ENCODE measurements around the gene ITK.

The ITK gene

DNA sequence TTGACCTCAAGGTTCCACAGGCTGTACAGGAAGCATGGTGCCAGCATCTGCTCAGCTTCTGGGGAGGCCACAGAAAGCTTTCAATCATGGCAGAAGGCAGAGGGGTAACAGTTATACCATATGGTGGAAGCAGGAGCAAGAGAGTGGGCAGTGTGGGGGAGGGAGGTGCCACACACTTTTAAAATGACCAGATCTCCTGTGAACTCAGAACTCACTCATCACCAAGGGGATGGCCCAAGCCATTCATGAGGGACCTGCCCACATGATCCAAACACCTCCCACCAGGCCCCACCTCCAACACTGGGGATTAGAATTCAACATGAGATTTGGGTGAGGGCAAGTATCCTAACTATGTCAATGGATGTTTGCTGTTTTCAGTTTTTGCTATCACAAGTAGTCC is 101.5 kb downstream of the ITK start:
- DNase-seq (ENCODE audit: insufficient read length, low spot score) (no peak), FAIRE-seq (no peak)
- TF ChIP-seq POLR2A (IDR thresholded peaks at IDR 0.05; ENCODE audit: low read depth, low read length) = no peak

DNA sequence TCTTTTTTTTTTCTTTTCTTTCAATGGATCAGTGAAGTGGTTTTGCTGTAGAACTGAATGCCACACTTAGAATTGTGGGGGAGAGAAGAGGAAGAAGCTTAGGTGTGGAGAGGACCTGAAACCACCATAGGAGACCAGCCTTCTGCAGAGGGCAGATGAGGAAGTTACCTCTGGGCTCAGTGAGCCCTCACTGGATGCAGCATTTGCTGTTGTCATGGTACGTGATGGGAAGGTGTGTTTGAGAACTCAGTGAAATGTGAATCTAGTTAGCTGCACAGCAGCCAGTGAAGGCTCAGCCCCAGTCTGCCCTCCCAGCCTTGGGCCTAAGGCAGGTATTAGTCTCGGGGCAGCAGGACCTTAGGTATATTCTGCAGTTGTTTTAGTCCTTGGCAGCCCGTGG is 102.8 kb downstream of the ITK start:
- FAIRE-seq (no peak), DNase-seq (ENCODE audit: insufficient read length, low spot score) (no peak)
- TF ChIP-seq POLR2A (IDR thresholded peaks at IDR 0.05; ENCODE audit: low read depth, low read length) = no peak

DNA sequence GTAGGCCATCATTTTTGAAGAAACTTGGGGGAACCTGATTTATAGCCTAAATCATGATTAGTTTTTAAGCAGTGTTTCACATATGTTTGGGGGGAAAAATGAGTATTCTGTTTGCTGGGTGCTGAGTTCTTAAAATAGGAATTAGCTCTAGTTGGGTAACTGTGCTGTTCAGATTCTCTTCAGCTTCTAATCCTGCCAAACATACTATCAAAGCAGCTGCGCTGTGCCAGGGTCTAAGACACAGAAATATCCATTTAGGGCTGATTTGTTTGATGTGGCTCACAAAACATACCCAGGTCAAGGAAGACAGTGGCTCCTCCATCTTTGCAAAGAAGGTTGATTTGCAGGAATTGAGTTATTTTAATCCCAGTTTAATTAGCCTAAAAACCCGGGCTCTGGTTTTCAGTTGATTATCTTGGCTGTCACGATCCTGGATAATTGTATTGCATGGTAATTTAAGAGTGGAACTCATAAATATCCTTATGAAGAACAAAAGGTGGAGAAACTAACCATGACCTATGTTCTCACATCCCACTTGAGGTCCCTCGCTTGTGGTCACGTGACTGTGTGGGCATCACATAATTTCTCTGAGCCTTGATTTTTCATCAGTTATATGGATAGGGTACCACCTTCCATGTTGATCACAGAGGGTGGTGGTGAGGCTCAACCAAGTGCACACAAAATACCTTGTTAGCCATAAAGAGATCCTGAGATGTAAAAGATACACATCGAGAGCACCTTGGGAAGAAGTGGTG is 104.0 kb downstream of the ITK start:
- DNase-seq (ENCODE audit: insufficient read length, low spot score) (no peak), FAIRE-seq (no peak)
- no peak for TF ChIP-seq POLR2A (IDR thresholded peaks at IDR 0.05; ENCODE audit: low read depth, low read length)

DNA sequence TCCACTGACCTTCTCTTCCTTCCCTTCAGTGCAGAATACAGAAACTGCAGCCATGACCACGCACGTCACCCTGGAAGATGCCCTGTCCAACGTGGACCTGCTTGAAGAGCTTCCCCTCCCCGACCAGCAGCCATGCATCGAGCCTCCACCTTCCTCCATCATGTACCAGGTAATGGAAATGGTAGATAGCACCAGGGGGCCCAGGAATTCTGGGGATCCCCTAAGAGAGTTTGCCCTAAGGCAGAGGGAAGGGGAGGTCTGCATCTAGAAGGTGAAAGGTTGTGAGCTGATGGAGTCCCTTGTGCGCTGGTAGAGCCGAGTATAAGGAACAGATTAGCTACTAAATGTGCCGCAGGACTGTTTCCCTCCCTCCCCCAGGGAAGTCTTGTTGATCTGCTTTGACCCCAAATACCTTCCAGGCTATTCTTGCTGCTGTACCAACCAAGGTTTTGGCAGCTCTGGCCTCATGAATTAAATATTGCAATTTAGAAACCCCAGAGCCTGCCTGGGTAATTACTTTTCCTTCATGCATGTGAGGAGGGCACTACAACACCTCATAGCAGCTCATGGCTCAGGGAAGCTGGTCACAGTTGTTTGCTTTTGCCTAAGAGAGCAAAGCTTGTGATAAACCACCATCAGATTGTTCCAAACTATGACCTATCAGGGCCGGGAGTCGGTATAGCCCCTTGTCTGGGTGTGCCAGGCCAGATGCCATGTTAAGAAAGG is 104.8 kb downstream of the ITK start:
- no peak for FAIRE-seq
- no peak for DNase-seq (ENCODE audit: insufficient read length, low spot score)
- TF ChIP-seq POLR2A (IDR thresholded peaks at IDR 0.05; ENCODE audit: low read depth, low read length) = no peak

DNA sequence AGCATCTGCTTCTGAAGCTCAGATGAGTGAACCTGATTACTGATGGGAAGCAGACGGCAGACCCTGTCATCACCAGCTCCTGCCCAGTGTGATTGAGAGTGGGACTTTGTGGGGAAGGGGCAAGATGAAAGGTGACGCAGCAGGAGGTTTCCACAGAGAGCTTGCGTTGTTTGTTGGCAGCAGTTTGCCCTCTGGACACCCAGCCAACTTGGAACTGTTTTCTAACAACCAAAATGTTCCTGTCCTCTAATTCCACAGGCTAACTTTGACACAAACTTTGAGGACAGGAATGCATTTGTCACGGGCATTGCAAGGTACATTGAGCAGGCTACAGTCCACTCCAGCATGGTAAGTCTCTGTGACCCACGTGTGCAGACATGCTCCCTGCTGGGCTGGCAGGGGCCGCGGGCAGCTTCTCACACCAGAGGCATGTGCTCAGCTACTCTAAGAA is 106.1 kb downstream of the ITK start:
- TF ChIP-seq POLR2A (IDR thresholded peaks at IDR 0.05; ENCODE audit: low read depth, low read length) = no peak
- FAIRE-seq (no peak), DNase-seq (ENCODE audit: insufficient read length, low spot score) (no peak)

DNA sequence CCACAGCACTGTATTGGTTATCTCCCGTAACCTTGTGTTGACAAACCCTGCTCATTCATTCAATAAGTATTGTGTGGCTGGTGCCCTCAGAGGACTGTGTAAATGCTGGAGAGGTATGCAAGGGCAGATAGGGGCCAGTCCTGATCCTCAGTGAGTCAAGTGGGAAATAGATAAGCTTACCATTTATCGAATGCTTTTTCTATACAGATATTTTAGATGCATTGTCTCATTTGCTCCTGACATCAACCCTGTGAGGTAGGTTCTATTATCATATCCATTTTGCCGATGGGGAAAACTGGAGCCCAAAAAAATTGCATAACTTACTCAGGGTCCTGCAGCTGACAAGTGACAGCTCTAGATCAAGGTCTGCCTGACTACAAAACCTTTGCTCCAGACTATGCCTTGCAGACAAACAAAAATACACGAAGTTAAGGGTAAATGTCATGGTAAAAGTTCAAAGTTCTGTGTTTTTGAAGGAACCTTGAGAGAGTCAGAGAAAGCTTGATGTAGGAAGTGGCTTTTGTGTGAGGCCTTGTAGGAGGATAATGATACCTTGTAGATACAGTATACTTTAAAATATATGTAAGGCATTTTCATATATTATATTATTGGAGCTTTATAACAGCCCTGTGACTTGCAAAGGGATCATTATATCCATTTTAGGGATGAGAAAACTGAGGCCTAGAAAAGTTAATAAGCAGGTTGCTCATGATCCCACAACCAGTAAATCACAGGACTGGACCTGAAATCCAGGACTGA is 107.9 kb downstream of the ITK start:
- DNase-seq (ENCODE audit: insufficient read length, low spot score) (no peak), FAIRE-seq (no peak)
- TF ChIP-seq POLR2A (IDR thresholded peaks at IDR 0.05; ENCODE audit: low read depth, low read length) = no peak

DNA sequence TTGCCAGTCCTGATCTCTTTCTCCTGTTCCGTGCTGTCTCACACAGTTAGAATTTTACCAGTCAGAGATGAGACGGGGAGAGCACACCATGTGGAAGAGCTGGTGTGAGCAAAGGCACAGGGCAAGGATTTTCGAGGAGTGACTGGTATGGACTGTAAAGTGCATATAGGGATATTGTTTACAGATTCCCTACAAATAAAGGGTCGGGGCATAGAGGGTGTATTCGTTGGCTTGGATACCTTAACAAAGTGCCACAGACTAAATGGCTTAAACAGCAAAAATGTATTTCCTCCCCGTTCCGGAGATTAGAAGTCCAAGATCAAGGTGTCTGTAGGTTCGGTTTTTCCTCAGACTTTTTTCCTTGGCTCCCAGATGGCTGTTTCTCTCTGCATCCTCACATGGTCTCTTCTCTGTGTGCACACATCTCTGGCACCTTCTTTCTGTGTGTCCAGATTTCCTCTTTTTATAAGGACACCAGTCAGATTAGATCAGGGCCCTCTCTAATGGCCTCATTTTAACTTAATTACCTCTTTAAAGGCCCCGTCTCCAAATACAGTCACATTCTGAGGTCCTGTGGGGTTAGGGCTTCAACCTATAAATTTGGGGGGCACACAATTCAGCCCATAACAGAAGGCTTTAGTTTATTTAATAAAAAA is 108.7 kb downstream of the ITK start:
- TF ChIP-seq POLR2A (IDR thresholded peaks at IDR 0.05; ENCODE audit: low read depth, low read length) = no peak
- DNase-seq (ENCODE audit: insufficient read length, low spot score) (no peak), FAIRE-seq (no peak)

DNA sequence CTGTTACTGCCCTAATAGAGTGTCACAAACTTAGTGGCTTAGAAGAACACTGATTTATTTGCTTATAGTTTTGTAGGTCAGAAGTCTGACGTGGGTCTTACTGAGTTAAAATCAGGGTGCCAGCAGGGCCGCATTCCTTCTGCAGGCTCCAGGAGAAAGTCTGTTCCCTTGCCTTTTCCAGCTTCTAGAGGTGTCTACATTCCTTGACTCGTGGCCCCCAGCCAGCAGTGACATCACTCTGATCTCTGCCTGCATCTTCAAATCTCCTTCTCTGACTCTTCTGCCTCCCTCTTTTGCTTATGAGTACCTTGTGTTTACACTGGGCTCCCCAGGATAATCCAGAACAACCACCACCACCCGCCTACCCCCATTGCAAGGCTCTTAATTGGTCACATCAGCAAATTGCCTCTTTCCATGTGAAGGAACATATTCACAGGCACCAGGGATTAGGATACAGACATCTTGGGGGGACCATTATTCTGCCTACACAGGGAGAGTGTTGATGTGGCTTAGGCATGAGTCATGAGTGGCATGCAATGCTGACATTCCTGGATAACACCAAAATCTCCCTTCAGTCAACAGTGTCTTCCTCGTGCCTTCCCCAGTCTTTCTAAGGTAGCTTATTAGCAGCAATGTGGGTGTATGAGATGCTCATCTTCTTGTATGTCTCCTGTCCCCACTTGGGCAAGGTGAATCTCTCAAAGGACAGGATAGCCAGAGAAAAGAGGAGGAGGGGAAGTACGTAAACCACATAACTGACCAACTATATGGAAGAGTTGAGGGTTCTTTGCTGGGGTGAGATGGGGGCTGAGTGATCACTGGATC is 109.7 kb downstream of the ITK start:
- FAIRE-seq (no peak), DNase-seq (ENCODE audit: insufficient read length, low spot score) (no peak)
- TF ChIP-seq POLR2A (IDR thresholded peaks at IDR 0.05; ENCODE audit: low read depth, low read length) = no peak

DNA sequence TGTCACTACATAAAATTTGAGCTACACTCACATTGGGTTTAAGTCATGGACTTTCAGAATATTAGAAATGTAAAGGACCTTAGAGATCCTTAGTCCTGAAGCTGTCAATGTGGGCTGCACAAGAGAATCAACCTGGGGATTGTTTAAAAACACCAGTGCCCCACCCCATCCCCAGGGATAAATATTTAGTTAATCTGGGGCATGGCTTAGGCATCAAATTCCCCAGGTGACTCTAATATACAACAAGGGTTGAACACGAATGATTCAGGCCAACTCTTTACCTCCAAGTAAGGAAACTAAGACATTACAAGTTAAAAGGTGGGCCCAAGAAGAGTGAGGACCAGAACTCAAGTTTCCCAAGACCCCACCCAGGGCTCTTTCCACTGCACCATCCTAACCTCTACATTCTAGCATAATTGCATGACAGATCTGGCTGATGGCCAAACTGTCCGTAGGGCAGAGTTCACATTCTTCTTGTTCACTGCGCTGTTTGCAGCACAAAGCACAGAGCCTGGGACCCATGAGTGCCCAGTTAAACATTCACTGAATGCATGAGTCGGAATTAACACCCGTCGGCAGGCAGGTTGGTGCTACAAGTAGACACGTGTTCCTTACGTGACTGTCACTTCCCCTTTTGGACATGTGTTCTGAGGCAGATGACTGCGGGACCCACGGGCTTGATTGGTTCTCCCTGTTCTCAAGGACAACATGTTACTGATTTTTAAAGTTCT is 110.5 kb downstream of the ITK start:
- DNase-seq (ENCODE audit: insufficient read length, low spot score) (no peak), FAIRE-seq (no peak)
- TF ChIP-seq POLR2A (IDR thresholded peaks at IDR 0.05; ENCODE audit: low read depth, low read length) = no peak

DNA sequence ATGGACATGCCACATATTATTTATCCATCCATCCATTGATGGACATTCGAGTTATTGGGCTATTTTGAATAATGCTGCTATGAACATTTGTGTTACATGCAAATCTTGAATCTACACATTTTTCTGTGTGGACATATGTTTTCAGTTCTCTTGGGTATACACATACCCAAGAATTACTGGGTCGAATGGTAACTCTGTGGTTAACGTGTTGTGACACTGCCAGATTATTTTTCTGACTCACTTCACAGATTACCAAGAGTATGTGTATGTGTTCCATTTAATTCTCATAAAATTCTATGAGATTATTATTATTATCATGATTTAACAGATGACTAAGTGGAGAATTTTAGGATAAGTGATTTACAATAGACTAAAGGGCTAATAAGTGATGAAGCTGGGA is 112.0 kb downstream of the ITK start:
- no peak for DNase-seq (ENCODE audit: insufficient read length, low spot score)
- FAIRE-seq = no peak

DNA sequence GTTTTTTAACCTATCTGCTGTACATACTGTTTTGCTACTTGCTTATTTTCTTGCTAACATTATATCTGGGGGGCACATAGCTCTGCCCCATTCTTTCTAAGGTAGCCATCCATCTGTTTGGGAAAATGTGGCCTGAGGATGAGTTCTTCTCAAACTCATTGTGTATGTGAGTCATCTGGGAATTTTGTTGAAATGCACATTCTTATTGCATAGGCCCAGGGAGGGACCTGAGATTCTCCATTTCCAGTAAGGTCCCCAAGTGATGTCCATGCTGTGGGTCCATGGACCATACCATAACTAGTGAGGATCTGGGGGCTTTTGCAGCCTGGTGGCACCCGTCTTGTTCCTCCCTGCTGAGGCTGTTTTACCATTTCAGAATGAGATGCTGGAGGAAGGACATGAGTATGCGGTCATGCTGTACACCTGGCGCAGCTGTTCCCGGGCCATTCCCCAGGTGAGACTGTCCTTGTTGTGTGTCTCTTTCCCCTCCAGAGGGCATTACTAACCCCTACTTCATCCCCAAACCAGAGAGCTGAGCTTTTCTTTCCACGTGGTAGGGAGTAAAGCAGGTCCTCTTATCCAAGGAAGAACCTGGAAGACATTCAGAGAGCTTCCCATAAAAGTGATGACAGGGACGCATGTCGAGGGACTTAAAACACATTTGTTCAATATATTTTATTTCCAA is 113.9 kb downstream of the ITK start:
- TF ChIP-seq POLR2A (IDR thresholded peaks at IDR 0.05; ENCODE audit: low read depth, low read length) = no peak
- FAIRE-seq = no peak
- no peak for DNase-seq (ENCODE audit: insufficient read length, low spot score)

More for the DNA sequence above, 112.0 kb downstream of the ITK start:
- TF ChIP-seq POLR2A (IDR thresholded peaks at IDR 0.05; ENCODE audit: low read depth, low read length) = no peak

DNA sequence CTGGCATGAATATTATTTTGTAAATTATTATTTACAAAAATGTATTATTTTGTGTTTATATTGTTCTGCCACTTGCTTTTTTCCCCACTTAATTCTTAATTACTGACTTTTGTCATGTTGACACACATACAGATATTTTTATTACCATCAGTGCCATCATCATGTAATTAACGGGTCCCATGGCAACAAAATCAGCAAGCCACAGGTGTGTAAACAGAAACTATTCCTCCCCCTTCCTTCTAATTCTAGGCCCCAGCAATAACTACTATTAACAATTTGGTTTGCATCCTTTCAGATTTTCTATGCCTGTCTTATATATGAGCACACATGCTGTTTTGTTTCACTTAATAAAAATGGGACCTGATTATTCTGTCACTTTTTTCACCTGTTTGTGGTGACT is 114.6 kb downstream of the ITK start:
- FAIRE-seq (no peak), DNase-seq (ENCODE audit: insufficient read length, low spot score) (no peak)
- TF ChIP-seq POLR2A (IDR thresholded peaks at IDR 0.05; ENCODE audit: low read depth, low read length) = no peak
